ENCODE measurements around the gene SLIT3.

The SLIT3 gene

DNA sequence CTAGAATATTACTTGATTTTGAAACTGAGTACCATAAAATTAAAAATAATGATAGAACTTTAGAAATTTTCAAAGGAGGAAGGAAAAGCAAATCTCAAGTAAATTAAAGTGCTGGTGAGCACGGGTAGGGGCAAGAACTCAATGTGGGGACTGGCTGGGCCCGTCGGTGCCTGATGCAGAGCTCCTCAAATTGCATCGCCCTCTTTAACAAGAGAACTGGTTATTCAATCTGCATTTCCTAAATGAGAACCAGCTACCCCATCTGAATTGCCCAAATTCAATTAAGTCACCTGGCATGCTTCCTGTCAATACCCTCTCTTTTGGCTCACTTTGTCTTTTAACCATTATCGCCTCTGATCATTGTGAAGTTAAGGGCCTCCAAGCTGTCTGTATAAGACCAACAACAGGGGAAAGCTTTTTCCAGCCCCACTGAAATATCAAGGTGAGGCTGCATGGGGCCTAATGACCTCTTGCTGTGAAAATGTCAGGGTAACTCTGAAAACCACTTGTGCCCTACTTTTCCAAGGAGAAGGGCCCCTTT lies 316.7 kb downstream of the SLIT3 start:
- no peak for DNase-seq

GRCh38 chr5:168979135-168979534 lies 321.8 kb downstream of the SLIT3 start:
- no peak for DNase-seq

DNA sequence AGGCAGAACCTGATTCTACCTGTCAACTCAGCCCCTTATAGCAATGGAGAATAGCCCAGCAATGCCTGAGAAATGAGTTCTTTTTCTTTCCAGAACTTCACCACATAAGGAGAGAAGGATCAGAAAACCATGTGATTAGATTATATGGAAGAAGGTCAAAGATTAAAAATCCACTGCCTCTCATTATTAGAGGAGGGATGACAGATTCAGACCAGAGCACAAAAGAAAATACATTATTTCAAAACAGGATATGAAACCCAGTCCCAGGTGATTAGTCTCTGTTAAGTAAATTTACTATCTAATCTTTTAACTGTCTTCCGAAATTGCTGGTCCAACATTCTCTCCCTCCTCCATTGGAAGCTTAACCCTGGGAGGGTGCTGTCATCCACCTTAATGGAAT lies 322.4 kb downstream of the SLIT3 start:
- DNase-seq, result no peak

DNA sequence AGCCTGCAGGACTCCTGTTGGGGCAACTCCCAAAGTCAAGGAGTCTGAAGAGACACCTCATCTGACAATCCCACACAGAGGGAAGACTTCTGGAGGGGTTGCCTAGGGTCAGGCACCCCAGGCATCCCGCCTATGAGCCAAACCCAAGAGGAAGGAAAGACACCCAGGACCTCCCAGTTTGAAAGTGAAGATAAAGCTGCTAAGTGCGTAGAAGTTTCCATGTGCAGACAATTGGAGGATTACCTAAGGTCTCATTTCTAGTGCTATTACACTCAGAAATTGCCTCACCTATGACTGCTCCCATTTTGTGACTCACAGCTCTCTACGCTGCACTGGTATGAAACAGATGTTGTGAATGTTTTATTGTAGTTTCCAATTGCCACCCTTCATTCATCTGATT lies 322.9 kb downstream of the SLIT3 start:
- no peak for DNase-seq

DNA sequence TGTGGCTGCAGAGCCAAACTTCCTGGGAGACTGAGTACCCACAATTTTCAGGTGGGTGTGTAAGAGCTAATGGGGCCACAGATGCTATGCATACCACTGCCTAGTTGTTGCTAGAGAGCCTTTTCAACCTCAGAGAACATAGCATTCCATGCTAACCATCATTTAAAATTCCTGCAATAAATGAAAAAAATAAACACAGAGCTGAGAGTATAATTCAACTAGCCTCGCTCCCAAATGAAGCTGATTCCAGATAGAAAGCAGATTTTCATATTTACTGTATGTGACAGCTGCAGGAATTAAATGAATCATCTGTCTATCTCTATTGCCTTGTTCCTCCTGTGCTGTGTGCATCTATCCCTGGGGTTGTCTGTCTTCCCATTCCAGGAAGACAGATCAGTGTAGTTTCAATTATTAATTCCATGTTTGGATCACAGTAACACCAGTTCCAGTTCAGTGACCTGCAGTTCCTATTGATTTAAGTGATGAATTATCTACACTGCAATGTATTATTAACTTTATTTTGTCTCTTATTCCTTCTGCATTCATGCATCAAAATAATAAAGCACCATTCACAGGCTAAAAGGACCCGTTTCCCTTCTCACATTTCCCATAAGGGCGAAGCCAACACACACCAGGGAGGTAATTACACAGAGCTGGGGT lies 324.5 kb downstream of the SLIT3 start:
- DNase-seq, result no peak

GRCh38 chr5:168975331-168975730 lies 325.6 kb downstream of the SLIT3 start:
- no peak for DNase-seq

GRCh38 chr5:168974082-168974481 lies 326.9 kb downstream of the SLIT3 start:
- DNase-seq, result no peak

DNA sequence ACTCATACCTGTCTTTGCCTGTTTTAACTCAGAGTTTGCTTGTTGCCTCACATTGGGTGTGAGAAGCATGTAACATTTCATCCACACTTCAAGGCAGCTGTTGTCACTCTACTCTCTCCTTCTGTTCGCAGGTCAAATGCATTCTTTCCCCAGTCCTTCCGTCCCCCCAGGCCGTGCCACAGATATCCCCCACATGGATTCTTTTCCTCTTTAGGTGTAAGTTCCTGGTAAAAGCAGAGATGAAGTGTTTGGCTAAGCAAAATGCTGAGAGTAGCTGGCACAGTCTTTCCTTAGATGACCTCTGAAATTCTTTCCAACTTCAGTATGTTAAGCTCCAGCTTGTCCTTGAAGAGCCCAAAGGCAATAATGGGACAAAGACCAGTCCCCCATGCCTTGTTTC lies 328.2 kb downstream of the SLIT3 start:
- no peak for DNase-seq

DNA sequence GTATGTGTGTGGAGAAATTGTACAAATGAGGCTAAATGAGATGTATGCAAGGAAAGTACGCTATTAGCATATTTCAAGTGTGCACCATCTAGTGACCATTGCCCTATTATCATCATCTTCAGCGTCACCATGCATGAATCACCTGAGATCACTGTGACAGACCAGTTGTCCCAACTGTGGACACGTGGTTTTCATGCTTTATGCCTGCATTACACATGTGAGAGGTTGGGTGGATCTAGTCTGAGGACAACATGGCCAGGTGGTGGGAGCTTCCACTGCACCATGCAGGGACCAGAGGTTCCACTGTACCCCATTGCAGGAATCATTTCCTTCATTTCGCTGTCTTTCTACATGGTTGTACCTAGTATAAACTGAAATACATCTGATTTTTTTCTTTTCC lies 329.8 kb downstream of the SLIT3 start:
- no peak for DNase-seq

GRCh38 chr5:168969326-168969886 lies 331.5 kb downstream of the SLIT3 start:
- DNase-seq, result no peak

DNA sequence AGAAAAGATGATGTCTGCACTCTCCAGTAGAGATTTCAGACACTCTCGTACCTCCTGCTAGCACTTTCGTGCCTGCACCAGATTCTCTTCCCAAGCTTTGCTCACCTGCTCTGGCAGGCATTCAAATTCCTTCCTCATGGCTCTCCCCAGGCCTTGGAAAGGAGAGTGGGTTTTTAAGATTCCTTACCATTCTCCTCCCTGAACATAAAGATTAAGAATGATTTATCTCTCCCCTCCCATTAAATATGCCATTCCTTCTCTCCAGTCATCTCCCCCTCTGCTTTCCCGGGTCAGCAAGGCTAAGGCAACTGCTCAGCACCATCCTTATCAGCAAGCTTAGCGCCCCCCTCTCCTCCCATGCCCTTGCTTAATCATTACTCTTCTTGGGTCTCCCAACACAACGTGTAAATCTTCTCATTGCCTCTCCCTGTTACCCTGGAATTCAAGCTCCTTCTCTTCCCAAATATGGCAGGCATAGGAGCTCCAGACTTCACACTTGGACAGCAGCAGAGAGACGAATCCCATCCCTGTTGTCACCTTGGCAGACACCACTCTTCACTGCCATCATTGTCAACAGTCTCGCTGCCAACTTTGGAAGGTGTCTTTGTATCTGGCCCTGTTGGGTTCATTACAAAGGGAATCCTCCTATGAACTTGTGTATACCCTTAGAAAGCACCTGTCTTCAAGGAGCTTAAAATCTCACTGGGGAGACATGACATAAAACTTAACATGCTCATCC lies 332.9 kb downstream of the SLIT3 start:
- no peak for DNase-seq

DNA sequence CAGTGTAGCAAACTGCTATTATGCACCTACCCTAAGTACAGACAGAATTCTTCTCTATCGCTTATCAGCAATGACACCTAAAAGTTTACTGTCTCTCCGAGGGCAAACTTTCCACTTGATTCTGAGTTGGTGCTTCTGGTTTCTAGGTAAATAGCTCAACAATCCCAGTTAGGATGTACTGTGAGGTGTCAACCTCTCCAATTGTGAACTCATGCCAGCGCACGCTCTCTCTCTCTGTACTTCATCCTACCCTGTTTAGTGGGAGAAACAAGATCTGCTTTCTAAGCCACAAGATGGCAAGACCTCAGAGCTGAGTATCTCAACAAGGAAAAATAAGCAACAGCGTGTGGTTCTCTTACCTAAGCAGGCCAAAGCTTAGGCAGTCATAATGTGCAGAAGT lies 335.3 kb downstream of the SLIT3 start:
- no peak for DNase-seq

DNA sequence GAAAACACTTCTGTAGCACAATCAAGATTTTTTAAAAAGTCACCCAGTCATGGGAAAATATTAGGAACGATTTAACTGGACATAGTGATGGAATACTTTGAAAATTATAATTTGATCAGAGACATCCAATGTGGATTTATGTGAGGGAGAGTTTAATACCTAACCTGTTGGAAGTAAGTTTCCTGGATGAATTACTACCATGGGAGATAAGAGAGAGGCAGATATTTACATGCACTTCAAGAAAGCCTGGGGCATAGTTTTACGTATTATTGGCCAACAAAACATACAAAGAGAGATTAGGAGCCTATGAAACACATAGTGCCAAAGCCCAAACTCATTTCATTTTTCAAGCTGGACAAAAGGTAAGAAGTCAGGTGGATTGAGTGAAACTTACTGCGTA lies 336.8 kb downstream of the SLIT3 start:
- DNase-seq, result no peak

GRCh38 chr5:168962306-168962705 lies 338.6 kb downstream of the SLIT3 start:
- DNase-seq, result no peak

GRCh38 chr5:168961681-168962080 lies 339.3 kb downstream of the SLIT3 start:
- no peak for DNase-seq

- no peak for DNase-seq
These were observed 340.4 kb downstream of the SLIT3 start for GRCh38 chr5:168960497-168960896.

DNA sequence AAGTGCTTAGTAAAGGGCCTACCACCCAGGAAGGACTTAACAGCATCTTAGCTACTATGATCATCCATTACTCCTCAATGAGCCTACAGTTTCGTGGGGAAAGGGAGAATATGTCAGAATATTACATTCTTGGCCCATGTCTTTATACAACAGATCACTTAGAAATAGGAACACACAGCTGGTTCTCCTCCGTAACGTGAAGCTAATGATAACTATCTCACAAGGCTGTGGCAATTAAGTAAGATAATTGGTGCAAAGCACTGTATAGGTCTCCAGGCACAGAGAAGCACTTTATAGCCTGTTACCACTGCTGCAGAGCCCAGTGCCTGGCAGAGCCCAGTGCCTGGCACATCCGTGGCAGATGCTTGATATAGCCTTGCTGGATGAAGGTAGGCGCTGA lies 347.6 kb downstream of the SLIT3 start:
- no peak for DNase-seq

- DNase-seq, result no peak
These were observed 348.7 kb downstream of the SLIT3 start for GRCh38 chr5:168952196-168952595.

DNA sequence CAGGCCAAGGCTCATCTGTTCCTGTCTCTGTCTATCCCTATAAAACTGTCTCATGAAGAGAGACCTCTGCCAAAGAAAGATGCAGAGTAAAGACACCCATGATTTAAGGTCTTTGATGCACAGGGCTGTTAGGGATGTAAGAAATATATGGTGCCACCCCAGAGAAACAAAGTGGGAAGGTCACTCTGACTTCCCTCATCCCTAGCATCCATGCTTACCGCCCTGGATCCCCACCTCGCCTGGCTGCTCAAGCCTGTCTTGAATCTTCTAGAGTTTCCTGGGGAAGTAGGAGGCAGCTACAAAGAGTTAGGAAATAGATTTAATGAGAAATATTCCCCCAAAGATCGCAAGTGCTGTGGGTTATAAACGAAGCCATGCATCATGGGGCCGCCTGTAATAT lies 349.2 kb downstream of the SLIT3 start:
- DNase-seq, result no peak

GRCh38 chr5:168951356-168951755 lies 349.6 kb downstream of the SLIT3 start:
- no peak for DNase-seq

DNA sequence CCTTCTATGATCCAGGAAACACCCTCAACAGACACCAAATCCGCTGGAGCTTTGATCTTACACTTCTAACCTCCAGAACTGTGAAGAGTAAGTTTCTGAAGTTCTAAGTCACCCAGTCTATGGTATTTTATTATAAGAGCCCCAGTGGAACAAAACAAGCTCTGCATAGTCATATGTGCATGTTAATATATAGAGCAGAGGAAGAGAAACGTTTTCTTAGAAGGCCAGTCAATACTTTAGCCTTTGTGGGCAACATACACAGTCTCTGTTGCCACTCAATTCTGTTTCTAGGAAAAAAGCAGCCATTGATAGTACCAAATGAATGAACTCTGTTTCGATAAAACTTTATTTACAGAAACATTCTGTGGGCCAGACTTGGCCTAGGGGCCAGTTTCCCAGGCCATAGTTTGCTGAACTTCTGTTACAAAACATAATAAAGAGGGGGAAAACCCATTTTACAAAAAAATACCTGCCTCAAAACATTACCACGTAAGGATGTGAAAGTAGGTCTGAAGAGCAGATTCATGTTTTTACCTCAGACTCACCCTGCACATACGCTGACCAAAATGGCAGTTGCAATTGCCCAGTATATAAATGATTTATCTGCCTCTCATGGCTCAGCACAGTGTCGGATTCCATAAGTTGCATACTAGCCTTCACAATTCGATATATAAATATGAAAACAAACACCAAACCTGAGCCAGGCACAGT lies 350.5 kb downstream of the SLIT3 start:
- DNase-seq, result no peak

GRCh38 chr5:168948746-168949145 lies 352.2 kb downstream of the SLIT3 start:
- no peak for DNase-seq

- no peak for DNase-seq
These were observed 353.6 kb downstream of the SLIT3 start for GRCh38 chr5:168947212-168947868.

Data from NCI-H748 treated with DMSO at 0.1 percent for 48 hours (cell line).